HAP-1 (cell line): Measurements from ENCODE around the gene AGBL4.
A peak's percentile ranks its signal among the peaks of the same experiment; 100 is the strongest.

Experiments used
- DNase-seq, 2 experiments: peaks; one replicate each; pipeline ENCODE4 v3.0.0-alpha.2; 2016 to 2020; ENCODE audit warnings: low spot score in 2 of 2
- H3K27me3 ChIP-seq: fragments of 250-450 bp; sonication (Bioruptor Pico); 2 replicates; pipeline ENCODE4 v1.5.1; 2020; ENCODE audit warnings: low read depth, mild to moderate bottlenecking, moderate library complexity
- H3K36me3 ChIP-seq: fragments of 250-450 bp; sonication (Bioruptor Pico); replicated peaks from 2 replicates; pipeline ENCODE4 v1.5.1; 2020; ENCODE audit warnings: mild to moderate bottlenecking
- H3K4me1 ChIP-seq: fragments of 250-450 bp; sonication (Bioruptor Pico); 2 replicates; pipeline ENCODE4 v1.5.1; 2020; ENCODE audit warnings: mild to moderate bottlenecking
- H3K4me3 ChIP-seq: fragments of 250-450 bp; sonication (Bioruptor Pico); 2 replicates; pipeline ENCODE4 v1.5.1; 2020; ENCODE audit warnings: mild to moderate bottlenecking, moderate library complexity
- H3K9me3 ChIP-seq: fragments of 250-450 bp; sonication (Bioruptor Pico); 2 replicates; pipeline ENCODE4 v1.5.1; 2020; ENCODE audit warnings: mild to moderate bottlenecking, moderate library complexity
- in situ Hi-C: fragments of 300-500 bp; cut with MboI; formaldehyde crosslinking; loops from 3 replicates; pipeline ENCODE4 v1.14.3; 2020; ENCODE audit warnings: low sequenced_read_pairs, inconsistent platforms, mixed read lengths

AGBL4 gene

DNA sequence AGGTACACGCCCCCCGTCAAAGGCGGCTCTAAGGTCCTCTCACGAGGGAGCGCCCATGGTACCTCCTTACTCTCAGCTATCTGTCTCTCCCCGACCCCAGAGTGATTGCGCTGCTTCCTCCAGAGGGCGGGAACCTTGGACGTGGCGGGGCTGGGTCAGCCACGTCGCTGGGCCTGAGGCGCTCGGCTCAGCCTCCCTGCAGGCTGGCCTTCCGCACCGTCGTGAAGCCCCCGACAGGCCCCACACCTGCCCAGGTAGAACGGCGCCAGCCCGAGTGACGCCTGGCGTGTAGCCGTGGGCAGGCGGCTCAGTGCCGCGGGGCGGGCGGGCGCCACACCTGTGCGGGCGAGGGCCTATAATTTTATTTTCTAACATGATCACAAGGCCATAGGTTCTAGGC lies 1124.9 kb downstream of the AGBL4 start:
- Histone ChIP-seq H3K4me3 (no peak overlapping the region), H3K36me3 (no peaks in the 10 kb centered on the region), H3K4me1 (no peaks in the 10 kb centered on the region), H3K9me3 (no peaks in the 10 kb centered on the region), H3K27me3 (no peaks in the 10 kb centered on the region)
- no peak for DNase-seq
- in situ Hi-C loops, result no loop called here

DNA sequence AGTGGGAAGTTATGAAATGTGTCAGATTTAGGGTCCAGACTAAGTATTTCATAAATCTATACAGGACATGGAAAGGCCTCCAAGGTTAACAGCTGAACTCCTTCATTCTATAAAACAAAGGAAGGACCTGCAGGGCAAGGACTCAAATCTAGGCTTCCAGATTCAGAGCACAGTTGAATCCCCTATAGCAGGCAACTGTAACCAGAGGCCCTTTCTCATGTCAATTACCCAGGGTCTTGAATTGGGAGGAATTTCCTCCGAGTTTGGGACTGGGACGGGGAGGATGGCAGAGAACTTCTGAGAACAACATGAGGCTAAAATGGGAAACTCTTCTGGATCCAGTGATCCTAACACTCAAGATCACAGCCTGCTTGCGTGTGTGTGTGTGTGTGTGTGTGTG lies 1134.1 kb downstream of the AGBL4 start:
- Histone ChIP-seq H3K36me3 (no peaks in the 10 kb centered on the region), H3K9me3 (no peaks in the 10 kb centered on the region), H3K4me1 (no peaks in the 10 kb centered on the region), H3K4me3 (no peak overlapping the region), H3K27me3 (no peaks in the 10 kb centered on the region)
- DNase-seq, result no peak
- in situ Hi-C loops, result no loop called here

DNA sequence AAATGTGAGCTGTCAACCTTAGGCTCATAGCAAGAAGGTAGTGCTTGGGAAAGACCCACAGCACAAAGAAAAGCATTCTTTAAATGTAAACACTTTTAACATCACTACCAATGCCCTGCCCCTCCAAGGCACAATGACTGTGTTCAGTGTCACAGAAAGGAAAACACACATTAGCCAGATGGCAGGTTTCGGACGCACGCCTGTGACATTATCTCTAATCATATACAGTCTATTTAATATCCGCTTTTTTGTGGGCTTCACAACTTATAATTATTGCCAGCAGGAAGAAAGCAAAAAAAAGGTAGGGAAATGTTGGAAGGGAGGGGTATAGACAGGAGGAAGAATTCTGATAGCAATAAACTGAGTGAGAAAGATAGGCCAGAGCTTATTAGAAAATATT lies 1134.7 kb downstream of the AGBL4 start:
- DNase-seq, result no peak
- no peak overlapping the region for H3K4me3 ChIP-seq
- no peaks in the 10 kb centered on the region for H3K9me3 ChIP-seq
- no peaks in the 10 kb centered on the region for H3K36me3 ChIP-seq
- in situ Hi-C loops, result no loop called here
- H3K4me1 ChIP-seq, result no peaks in the 10 kb centered on the region
- H3K27me3 ChIP-seq, result no peaks in the 10 kb centered on the region

DNA sequence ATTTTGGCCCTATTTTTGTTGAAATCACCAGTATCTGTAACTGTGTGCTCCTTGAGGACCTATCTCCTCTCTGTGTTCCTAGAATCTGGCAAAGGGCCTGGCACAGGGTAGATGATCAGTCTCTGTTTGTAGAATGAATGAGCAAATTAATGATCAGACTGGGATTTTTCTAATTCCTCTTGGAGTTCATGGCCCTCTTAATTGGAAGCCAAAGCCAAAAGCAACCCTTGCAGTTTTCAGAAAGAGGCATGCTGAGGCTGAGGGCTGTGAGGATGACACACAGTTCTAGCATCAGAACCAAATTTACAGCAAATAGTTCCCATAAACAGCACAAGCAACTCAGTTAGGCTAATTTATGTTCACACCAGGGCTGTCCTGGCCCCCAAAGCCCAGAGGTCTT lies 1136.0 kb downstream of the AGBL4 start:
- in situ Hi-C loops, result no loop called here
- Histone ChIP-seq H3K27me3 (no peaks in the 10 kb centered on the region), H3K9me3 (no peaks in the 10 kb centered on the region), H3K36me3 (no peaks in the 10 kb centered on the region), H3K4me1 (no peaks in the 10 kb centered on the region), H3K4me3 (no peak overlapping the region)
- no peak for DNase-seq

DNA sequence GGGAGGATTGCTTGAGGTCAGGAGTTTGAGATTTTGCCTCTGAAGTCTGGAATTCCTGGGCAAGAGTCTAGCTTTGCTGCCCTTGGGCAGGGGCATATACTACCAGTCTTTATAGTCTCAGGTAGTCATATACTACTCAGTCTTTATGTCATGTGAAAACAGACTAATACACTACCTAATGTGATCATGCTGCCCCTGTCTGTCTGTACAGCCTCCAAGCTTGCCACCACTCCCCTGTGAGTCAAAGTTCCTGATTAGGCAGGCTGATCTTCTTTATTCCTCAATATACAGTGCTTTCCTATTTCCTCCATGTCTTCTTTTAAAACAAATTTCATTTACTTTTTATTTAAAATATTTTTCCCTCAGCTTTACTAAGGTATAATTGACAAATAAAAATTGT lies 1141.7 kb downstream of the AGBL4 start:
- no peaks in the 10 kb centered on the region for H3K4me1 ChIP-seq
- H3K4me3 ChIP-seq, result no peak overlapping the region
- H3K27me3 ChIP-seq, result no peaks in the 10 kb centered on the region
- no peaks in the 10 kb centered on the region for H3K9me3 ChIP-seq
- no peaks in the 10 kb centered on the region for H3K36me3 ChIP-seq
- no peak for DNase-seq
- in situ Hi-C loops, result no loop called here

DNA sequence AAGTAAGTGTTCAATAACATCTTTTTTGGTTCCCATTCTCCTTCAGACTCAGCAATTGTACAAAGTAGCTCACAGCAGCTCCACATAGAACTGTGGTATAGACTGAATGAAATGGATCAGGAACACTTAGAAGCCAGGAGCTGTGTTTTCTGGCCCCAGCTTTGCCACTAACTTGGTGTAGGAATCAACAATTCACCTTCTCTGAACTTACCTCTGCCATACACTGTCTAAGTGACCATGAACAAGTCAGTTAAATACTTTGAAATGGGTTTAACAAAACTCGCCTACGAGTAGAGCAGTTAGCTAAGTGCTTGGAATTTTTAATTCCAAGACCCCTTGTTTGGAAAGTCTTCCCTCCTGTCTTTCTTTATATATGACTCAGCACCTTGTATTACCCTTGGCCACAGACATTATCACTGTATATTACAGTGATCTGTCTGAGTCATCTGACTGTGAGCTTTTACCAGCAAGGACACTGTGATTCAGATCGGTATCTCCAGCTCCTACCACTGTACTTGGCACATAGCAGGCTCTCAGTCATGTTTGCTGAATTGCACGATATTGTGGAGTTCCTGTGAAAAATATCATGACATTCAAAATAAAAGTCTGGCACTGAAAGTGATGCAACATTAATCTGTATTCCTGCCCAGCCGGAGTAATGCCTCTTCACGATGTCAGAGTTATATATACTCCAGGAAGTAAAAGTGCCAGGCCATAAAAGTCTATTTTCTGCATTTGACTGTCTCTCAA lies 1145.4 kb downstream of the AGBL4 start:
- in situ Hi-C loops, result no loop called here
- H3K36me3 ChIP-seq, result no peaks in the 10 kb centered on the region
- no peaks in the 10 kb centered on the region for H3K4me1 ChIP-seq
- no peaks in the 10 kb centered on the region for H3K27me3 ChIP-seq
- DNase-seq, result no peak
- H3K9me3 ChIP-seq, result no peaks in the 10 kb centered on the region
- no peak overlapping the region for H3K4me3 ChIP-seq

DNA sequence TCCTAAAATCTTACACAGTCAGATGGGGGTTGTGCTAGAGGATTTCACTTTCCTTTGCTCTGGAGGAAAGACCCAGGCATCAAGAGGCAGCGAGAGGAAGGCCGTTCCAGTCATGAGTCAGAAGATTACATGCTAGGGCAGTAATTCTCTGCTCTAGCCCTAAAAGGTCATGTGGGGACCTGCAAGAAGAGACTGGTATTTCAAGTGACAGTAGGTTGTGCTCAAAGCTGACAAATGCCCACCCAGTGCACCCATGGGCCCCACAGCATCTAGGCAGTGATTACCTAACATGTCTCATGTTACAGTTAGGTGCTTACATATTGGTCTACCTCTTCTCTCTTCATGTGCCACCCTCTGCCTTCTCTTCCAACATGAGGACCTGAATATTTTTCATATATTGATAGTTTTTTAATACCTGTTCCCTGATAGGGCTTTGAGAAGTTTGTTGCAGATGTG lies 1147.4 kb downstream of the AGBL4 start:
- H3K27me3 ChIP-seq, result no peaks in the 10 kb centered on the region
- no peak overlapping the region for H3K4me3 ChIP-seq
- no peaks in the 10 kb centered on the region for H3K36me3 ChIP-seq
- H3K9me3 ChIP-seq, result no peaks in the 10 kb centered on the region
- in situ Hi-C loops, result no loop called here
- no peak for DNase-seq
- H3K4me1 ChIP-seq, result no peaks in the 10 kb centered on the region

DNA sequence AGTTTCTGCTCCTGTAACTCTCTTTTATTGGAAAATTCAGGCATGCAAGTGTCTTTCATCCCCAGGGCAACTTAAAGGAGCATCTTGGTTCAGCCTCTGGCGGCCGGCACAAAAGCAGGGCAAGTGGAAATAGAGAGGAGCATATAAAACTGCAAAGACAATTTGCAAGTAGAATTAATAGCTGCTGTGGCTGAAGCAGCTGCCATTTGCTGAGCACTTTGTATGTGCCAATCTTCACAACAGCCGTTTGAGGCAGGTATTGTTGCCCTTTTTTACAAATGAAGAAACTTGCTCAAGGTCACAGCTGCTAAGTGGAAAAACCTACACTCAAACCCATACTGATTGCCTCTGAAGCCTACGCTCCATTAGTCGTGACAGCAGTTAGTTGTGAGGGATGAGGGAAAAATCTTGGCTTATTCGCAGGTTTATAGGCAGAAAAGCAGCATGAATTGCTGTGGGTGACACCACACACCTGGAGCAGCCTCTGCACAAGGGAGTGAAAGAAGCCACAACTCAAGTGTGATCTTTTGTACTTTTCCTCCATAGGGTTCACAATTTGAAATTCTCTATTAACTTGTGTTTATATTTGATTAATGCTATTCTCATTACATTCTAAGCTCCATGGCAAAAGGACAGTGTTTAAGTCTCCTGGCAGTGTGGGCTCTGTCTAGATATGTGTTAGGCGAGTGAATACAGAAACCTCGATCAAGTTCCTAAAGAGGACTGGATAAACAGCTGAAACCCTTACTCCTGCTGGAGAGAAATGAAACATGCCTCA lies 1148.0 kb downstream of the AGBL4 start:
- Histone ChIP-seq H3K4me1 (no peaks in the 10 kb centered on the region), H3K9me3 (no peaks in the 10 kb centered on the region), H3K4me3 (no peak overlapping the region), H3K36me3 (no peaks in the 10 kb centered on the region), H3K27me3 (no peaks in the 10 kb centered on the region)
- in situ Hi-C loops, result no loop called here
- DNase-seq, result no peak

DNA sequence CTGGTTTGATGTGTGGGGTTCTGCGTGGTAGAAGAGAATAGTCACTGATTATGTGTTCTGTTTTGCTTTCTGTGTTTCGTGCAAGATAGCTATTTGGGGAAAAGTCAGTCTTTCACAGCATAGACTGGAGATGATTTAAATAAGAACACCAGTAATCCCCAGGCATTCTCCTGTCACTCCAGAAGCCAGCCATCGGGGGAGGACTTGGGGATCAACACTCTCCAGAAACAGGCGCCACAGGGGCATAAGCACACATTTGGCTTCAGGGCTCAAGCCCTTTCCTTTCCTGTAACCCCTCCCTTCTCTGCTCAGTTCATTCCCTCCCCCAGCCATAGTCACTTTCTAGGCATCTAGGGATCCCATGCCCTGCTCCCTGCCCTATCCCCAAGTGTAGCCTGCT lies 1149.8 kb downstream of the AGBL4 start:
- H3K4me3 ChIP-seq, result no peak overlapping the region
- H3K27me3 ChIP-seq, result no peaks in the 10 kb centered on the region
- no peaks in the 10 kb centered on the region for H3K4me1 ChIP-seq
- no peaks in the 10 kb centered on the region for H3K9me3 ChIP-seq
- no peaks in the 10 kb centered on the region for H3K36me3 ChIP-seq
- DNase-seq, result peak in 1 of 2 experiments; percentile 17
- in situ Hi-C loops, result no loop called here

DNA sequence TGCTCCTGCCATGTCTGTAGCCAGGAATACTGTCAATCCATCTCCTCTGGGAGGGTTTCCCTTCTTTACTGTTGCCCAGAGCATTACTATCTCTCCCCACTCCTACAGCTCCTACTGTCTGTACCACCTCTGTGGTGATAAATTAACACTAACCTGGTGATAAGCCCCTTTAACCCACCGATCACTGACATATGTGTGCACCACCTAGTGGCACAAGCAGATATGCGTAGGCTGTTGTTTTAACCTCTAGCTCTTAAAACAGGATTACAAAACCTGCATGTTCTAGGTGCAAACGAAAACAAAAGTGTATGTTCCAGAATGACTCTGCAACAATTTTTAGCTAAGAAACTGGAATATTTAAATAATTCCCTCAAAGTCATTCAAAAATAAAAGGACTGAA lies 1153.2 kb downstream of the AGBL4 start:
- peak; percentile 4 to 18 for DNase-seq
- no peaks in the 10 kb centered on the region for H3K36me3 ChIP-seq
- no peaks in the 10 kb centered on the region for H3K9me3 ChIP-seq
- no peaks in the 10 kb centered on the region for H3K27me3 ChIP-seq
- in situ Hi-C loops, result no loop called here
- no peak overlapping the region for H3K4me3 ChIP-seq
- no peaks in the 10 kb centered on the region for H3K4me1 ChIP-seq

DNA sequence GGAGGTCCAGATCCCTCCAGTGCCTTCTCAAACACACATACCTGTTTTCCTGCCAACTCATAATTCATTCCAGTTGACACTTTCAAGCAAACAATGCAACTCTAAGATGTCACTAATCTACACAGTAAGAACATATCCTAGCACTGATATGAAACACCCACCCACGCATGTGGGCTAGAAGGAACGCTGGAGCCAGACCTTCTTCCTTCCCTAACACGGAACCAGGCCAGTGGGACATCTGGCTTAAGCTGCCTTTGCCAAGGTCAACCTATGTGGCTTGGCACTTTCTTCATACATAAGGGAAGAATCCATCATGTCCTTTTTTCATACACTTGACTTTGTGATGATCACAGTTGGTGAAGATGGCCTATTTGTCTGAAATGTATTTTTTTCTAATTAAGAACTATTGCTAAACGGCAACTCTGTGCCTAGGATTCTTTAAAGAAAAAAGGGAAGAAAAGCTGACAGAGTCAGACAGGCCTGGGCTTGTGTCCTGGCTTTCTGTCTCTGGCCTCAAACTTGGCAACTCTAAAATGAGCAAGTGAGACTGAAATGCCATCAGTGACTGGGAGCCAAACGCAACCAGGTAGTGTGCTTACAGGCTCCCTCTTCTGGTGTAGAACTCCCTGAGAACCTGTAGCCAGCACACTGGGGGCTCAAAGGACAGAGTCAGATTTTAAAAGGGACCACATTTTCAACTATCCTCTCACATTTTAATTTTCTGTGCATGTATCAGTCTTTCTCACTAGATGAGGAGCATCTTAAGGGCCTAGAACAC lies 1154.4 kb downstream of the AGBL4 start:
- no peaks in the 10 kb centered on the region for H3K27me3 ChIP-seq
- DNase-seq, result no peak
- in situ Hi-C loops, result no loop called here
- no peaks in the 10 kb centered on the region for H3K4me1 ChIP-seq
- no peak overlapping the region for H3K4me3 ChIP-seq
- H3K36me3 ChIP-seq, result no peaks in the 10 kb centered on the region
- H3K9me3 ChIP-seq, result no peaks in the 10 kb centered on the region

DNA sequence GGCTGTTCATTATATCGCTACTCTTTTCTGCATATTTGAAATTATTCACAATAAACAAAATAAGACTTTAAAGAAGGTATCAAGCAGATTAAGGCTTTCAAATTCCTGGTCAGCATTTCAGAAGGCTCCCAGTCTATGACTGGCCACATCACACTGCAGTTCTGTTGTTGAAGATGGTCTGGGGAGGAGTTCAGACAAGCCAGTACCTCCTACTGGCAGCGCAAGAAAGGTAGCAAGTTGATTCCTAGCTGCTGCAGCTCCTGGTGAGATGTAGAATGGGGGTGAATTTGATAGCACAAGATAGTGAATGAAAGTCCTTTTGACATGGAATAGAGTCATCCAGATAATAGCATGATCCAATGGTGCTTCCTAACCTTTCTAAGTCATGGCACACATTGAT lies 1158.8 kb downstream of the AGBL4 start:
- H3K27me3 ChIP-seq, result no peaks in the 10 kb centered on the region
- no peaks in the 10 kb centered on the region for H3K9me3 ChIP-seq
- no peaks in the 10 kb centered on the region for H3K36me3 ChIP-seq
- H3K4me3 ChIP-seq, result no peak overlapping the region
- DNase-seq, result no peak
- H3K4me1 ChIP-seq, result no peaks in the 10 kb centered on the region
- in situ Hi-C loops, result no loop called here

DNA sequence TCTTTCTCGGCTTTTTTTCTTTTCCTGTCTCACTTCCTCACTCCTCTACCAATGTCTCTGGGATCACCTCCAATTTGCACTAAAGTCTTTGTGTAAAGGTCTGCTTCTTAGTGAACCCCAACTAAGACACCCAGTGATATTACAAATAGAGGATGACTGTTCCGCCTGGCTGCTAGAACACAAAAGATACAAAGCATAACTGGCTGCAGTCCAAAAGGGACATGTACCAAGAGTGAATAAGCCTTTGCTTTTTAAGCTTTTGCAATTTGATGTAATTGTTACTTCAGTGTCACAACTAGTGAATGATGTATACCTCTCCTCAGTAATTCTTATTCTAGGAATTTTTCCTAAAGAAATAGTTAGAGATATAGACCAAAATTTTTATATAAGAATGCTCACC lies 1164.3 kb downstream of the AGBL4 start:
- no peaks in the 10 kb centered on the region for H3K27me3 ChIP-seq
- no peaks in the 10 kb centered on the region for H3K36me3 ChIP-seq
- DNase-seq, result no peak
- H3K4me3 ChIP-seq, result no peak overlapping the region
- H3K4me1 ChIP-seq, result no peaks in the 10 kb centered on the region
- in situ Hi-C loops, result no loop called here
- H3K9me3 ChIP-seq, result no peaks in the 10 kb centered on the region
